ENCODE measurements around the gene CRHR1.

DNA sequence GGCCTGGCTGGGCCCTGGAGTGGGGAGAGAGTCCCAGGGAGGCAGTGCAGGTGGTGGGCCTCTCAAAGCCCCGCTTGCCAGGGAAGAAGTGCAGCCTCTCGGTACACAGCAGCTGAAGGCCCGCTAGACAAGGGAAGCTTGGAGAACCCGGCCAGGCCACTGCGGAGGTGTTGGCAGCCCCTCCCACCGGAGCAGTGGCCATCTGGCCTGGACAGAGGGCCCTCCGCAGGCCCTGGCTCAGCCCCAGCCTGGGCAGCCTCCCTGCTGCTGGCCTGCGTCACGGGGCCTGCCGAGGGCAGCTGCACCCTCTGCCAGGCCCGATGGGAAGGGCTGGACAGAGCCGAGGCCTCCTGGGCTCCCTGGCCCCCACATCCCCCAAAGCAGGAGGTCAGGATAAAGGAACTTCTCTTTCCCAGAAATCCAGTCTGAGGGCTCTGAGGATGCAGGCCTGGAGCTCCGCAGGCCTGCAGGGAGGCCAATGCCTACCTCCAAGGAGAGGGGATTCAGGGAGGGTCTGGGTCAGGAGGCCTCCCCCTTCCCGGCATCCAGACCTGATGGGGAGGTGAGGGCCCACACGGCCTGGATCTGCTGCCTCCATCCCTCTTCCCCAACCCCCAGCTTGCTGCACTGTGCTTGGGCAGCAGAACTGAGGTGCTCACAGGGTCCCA, 64.9 kb downstream of the CRHR1 start:
- TF ChIP-seq ATF3 (IDR thresholded peaks at IDR 0.05; ENCODE audit: borderline replicate concordance, extremely low read depth, low read depth, low read length) (no peak), HDAC6 (IDR thresholded peaks at IDR 0.05; ENCODE audit: unreplicated experiment) (no peak), CTCF (IDR thresholded peaks at IDR 0.05 in 2 of 3, conservative IDR thresholded peaks at IDR 0.05 in 1 of 3; ENCODE audit: control insufficient read depth in 2 of 3, extremely low read depth in 1 of 3, insufficient read depth in 1 of 3, low read depth in 3 of 3, low read length in 3 of 3) (no peak), POLR2AphosphoS5 (IDR thresholded peaks at IDR 0.05; ENCODE audit: low read length) (no peak), GABPA (IDR thresholded peaks at IDR 0.05; ENCODE audit: low read depth) (no peak), CREB1 (IDR thresholded peaks at IDR 0.05; ENCODE audit: low read depth) (no peak)

All from GM12878 (cell line).